Occipital lobe (tissue), 2 donors: ENCODE results near the gene TRIM24. TPM values are rescaled to one million over a fixed set of nuclear protein-coding genes. Genes with fewer than 3 reads are reported as not detected.
"Not testable (repeated sequence)": the region's sequence is repeated elsewhere in the genome, so short reads cannot be mapped to it uniquely, and the experiment has no call there.

Source experiments
- DNase-seq: peaks from one replicate; lab custom pipeline; 2025; lab: John Stamatoyannopoulos, UW
- total RNA-seq: library from RNA; depleted of rRNA; stranded (reverse); fragments of >200 nt; gene quantifications from one replicate; pipeline ENCODE4 v1.2.3, GENCODE V29; 2014

The TRIM24 gene
- total RNA-seq, 1 donor from 2014 or later: 42.1 TPM

DNA sequence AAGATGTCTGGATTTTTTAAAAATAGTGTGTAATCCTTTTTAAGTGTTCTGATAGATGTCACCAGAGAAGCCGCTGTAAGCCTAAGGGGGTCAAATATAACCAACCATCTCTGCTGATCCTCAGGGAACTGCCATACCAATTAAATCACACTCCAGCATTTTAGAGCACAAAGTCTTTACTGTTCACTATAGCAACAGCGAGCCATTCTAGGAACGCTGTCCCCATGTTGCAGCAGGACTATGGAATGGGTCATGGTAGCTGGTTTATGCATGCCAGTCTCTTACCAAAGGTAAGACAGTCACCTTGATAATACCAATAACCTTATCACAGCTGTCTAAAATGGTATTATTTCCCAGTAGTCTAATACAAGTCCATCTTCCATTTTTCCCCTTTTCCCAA, 33.5 kb downstream of the TRIM24 start:
- DNase-seq: no peak

DNA sequence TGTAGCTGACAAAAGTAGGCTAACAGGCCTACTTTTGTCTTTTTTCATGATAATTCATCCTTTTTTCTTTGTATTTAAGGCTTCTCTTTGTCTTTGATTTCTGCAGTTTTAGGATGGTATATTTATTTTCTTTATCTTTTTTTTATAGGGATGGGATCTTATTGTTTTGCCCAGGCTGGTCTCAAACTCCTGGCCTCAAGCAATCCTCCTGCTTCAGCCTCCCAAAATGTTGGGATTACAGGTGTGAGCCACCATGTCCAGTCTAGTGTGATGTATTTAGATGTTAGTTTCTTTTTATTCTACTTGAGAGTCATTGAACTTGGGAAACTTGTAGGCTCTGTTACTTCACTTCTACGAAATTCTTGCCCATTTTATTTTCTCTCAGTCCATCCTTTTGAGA, 35.4 kb downstream of the TRIM24 start:
- no peak for DNase-seq

DNA sequence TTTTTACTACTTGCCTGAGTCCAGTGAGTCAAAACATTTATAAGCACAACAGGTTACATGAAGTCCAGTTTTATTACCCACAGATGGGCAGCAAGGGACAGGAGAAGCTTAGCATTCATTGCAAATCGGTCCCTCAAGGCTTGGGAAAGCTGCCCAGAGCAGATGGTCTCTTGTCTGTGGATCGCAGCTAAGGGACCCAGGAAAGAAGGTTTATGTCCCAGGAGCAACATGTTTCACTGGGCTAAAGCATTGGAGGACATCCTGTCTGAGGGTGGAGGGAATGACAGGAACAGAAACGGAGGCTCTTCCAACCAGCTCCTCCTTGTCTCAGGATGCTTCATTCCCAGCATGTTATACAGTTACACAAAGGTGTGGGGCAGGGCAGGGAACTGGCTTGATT, 39.3 kb downstream of the TRIM24 start:
- DNase-seq: no peak

DNA sequence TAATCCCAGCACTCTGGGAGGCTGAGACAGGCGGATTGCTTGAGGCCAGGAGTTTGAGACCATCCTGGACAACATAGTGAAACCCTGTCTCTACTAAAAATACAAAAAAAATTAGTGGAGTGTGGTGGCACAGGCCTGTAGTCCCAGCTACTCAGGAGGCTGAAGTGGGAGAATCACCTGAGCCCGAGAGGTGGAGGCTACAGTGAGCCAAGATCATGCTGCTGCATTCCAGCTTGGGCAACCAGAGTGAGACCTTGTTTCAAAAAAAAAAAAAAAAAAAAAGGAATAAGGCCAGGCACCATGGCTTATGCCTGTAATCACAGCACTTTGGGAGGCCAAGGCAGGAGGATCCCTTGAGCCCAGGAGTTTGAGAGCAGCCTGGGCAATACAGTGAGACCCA, 40.2 kb downstream of the TRIM24 start:
- DNase-seq: not testable (repeated sequence)

GRCh38 chr7:138500892-138501291, 40.8 kb downstream of the TRIM24 start:
- DNase-seq: no peak

DNA sequence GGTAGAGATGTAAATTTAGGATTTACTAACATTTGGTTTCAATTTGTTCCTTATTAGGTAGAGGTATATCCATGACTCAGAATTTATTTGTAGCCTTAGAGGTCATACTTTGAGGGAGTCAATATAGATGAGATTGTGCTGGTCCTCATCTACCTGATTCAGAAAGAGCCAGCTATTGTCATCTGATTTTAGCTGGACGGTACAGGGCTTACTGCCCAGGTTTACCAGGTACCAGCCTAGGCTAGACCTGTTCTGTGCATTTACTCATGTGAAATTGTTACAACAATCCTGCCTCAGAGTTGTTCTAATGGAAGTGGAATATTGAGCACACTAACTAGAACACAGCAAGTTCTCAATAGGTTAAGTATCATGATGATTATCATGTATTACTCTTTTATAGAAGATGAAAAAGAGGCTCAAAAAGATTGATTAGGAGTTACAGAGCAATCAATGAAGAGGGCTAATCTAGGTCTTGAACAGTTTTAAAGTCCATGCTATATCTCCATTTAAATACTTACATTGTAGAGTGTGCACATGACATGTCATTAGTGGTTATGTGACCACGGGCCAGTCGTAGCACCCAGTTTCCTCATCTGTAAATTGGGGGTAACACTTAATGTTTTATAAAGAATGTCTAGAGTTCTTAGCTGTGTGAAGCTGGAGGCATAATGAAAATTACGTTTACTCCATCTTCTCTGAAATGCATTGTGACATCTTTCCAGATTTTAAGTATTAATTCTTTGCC, 42.1 kb downstream of the TRIM24 start:
- DNase-seq: no peak

DNA sequence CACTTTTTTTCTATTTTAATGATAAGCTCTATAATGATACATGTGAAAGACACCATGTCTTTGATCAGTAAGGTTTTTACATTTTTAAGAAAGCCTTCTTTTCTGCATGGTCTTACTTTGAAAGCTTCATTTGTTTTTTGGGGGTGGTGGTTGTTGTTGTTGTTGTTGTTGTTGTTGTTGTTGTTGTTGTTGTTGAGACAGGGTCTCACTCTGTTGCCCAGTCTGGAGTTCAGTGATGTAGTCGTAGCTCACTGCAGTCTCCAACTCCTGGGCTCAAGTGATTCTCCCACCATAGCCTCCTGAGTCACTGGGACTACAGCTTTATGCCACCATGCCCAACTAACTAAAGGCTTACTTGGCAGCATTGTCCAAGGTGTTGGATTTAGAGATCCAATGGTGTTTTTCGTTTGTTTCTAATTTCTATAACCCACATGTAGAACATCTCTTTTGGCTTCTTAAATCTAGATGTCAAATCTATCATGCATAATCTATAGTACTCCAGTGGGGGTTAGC, 45.4 kb downstream of the TRIM24 start:
- DNase-seq: no peak

DNA sequence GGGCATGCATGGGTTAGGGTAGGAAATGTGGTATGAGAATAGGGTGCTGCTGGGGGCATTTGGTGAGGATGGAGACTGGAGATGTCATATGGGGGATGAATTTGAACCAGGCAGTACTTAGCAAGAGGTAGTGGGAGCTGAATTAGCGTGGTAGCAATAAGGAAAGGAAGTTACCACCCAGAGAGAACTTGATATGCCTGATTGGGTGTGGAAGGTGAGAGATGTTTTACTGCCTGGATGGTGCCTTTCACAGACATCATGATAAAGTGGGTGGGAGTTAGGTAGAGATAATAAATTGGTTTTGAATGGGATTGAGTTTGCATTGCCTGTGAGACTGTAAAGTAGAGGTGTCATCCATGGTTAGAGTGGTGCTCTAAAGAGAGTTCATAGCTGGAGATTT, 46.7 kb downstream of the TRIM24 start:
- DNase-seq: no peak

DNA sequence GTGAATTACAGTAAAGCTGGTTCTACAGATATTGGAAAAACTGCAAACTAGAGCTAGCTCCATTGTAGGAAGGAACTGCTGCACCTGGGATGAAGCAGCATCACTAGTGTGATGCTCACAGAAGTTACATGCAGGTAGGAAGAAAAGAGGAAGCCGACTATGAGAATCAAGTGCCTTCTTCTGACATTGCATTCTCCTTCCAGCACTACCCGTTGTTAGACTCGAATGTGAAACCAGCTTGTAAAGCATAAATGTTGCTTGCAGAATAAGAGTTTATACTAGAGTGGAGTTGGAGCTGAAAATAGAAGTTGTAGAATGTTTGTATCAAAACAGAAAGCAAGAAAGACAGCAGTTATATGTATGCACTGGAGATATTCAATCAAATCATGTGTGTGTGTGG, 49.9 kb downstream of the TRIM24 start:
- DNase-seq: no peak

DNA sequence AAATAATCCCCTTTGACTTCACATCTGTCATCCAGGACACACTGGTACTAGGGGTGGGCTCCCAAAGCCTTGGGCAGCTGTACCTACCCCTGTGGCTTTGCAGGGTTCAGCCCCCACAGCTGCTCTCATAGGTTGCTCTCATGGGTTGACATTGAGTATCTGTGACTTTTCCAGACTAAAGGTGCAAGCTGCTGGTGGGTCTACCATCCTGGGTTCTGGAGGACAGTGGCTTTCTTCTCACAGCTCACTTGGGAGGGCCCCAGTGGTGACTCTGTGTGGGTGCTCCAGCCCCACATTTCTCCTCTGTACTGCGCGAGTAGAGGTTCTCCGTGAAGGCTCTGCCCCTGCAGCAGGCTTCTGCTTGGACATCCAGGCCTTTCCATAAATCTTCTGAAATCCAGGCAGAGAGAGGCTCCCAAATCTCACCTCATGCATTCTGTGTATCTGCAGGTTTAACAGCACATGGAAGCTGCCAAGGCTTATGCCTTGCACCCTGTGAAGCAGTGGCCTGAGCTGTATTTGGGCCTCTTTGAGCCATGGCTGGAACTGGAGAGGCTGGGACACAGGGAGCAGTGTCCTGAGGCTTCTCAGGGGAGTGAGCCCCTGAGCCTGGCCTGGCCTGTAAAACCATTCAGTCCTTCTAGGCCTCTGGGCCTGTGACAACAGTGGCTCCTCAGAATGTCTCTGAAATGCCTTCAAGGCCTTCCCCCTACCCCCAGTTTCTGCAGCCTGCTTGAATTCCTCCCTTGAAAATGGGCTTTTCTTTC, 52.2 kb downstream of the TRIM24 start:
- no peak for DNase-seq

- no peak for DNase-seq
These were observed 52.8 kb downstream of the TRIM24 start for GRCh38 chr7:138512885-138513284.

- DNase-seq: no peak
These were observed 53.3 kb downstream of the TRIM24 start for GRCh38 chr7:138513344-138513871.

- DNase-seq: no peak
These were observed 54.0 kb downstream of the TRIM24 start for GRCh38 chr7:138514044-138514443.

DNA sequence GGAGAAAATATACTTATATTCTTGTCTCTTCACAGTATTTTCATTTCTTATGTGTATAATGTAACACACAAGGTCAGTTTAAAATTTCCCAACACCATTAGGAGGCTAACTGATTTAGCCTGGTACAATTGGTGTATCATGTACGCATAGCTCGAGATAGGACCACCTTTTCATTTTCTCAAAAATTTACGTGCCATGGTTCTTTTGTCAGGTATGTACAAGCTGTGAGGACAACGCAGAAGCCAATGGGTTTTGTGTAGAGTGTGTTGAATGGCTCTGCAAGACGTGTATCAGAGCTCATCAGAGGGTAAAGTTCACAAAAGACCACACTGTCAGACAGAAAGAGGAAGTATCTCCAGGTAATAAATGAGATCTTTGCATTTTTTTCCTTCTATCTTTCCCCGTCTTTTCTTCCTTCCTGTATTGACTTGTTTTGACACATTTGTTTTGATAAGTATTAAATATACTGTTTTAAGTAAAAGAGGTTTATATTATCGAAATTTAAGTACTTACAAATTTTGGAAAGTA, 55.0 kb downstream of the TRIM24 start:
- no peak for DNase-seq

DNA sequence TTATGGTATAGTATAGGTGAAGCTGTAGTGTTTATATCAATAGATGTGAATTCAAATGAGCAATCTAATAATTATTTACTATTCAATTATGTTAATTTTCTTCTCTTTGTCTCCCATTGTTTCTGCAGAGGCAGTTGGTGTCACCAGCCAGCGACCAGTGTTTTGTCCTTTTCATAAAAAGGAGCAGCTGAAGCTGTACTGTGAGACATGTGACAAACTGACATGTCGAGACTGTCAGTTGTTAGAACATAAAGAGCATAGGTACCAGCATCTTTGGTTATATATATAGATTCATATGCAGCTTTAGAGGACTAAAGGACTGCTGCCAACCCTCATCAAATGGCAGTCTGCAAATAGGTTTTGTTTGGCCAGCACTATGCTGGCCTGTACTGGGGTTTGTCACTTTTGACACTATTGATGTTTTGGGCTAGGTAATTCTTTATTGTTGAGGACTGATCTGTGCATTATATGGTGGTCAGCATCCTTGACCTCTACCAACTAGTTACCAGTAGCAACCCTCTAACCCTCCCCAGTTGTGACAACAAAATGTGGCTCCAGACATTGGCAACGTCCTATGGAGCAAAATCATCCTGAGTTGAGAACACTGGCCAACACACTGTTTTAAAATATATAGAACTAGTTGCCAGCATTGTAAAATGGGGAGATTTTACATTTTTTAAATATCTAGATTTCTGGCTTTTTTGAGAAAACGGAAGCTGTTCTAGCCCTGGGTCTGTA, 59.2 kb downstream of the TRIM24 start:
- no peak for DNase-seq

GRCh38 chr7:138520742-138521141, 60.7 kb downstream of the TRIM24 start:
- DNase-seq: no peak

- no peak for DNase-seq
These were observed 61.9 kb downstream of the TRIM24 start for GRCh38 chr7:138521837-138522461.

- no peak for DNase-seq
These were observed 64.2 kb downstream of the TRIM24 start for GRCh38 chr7:138524259-138524658.

DNA sequence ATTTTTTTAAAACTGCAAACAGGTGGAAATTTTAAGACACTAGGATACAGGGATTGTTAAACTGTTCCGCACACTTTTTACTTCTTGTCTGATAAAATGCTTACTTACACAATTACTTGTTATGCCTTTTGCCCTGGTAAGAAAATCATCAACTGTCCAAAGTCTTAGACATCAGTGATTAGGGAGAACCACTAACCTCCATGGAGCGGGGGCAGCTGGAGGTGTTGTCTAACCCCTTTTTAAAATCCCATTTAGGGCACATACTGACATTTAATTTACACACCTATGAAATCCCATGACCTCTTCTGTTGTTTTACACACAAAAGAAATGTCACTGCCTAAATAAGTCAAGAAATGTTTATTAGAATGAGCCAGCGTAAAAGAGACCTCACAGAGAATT, 65.7 kb downstream of the TRIM24 start:
- DNase-seq: no peak

DNA sequence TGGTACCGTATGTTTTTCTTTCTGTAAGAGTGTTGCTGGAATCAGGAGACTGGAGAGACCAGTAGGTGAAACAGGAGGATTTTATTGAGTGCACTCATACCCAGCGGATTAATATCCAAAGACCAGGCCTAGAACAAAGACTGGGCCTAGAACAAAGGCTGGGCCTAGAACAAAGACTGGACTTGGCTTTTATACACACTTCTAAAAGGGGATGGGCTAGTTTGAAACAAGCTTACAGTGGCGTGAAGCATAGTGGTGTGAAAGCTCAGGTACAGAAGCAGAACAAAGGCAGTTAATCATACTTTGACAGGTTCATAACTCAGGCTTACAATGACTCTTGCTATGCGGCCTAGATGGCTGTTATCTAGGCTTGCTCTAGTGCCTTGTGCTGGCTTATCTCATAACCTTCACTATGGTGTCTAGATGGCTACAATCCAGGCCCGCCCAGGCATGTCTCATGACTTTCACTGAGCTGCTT, 67.7 kb downstream of the TRIM24 start:
- DNase-seq: no peak

- DNase-seq: not testable (repeated sequence)
These were observed 76.8 kb downstream of the TRIM24 start for GRCh38 chr7:138536833-138537232.
